ENCODE measurements around the gene SCRT2.
"Not testable (repeated sequence)": the region's sequence is repeated elsewhere in the genome, so short reads cannot be mapped to it uniquely, and the experiment has no call there.

SCRT2 gene

DNA sequence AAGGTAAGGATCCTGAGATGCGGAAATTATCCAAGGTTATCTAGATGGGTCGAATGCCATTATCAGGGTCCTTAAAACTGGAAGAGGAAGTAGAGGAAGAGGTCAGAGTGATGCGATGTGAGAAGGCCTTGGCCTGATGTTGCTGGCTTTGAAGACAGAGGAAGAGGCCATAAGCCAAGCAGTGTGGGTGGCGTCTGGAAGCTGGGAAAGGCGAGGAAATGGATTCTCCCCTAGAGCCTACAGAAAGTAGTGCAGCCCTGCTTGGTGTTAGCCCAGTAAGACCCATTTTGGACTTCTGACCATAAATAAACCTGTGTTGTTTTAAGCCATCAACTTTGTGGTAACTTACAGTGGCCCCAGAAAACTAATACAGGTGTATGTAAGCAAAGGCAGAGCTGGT is 24.6 kb downstream of the SCRT2 start:
- DNase-seq: no peak

DNA sequence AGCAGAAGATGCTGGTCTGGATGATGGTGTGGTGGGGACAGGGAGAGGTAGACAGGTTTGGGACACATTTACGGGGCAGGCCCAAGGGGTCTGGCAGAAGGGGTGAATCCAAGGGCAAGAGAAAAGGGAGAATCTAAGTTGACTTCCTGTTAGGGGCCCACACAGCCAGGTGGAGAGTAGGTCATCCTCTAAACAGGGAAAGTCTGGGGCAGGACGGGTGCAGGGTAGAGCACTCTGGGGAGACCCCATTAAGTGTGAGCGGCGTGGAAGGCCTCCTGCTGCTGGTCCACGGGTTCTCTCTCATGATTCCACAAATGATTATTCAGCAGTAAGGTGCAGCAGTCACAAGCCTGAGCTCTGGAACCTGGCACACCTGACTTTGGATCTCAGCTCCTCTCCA is 25.3 kb downstream of the SCRT2 start:
- no peak for DNase-seq

DNA sequence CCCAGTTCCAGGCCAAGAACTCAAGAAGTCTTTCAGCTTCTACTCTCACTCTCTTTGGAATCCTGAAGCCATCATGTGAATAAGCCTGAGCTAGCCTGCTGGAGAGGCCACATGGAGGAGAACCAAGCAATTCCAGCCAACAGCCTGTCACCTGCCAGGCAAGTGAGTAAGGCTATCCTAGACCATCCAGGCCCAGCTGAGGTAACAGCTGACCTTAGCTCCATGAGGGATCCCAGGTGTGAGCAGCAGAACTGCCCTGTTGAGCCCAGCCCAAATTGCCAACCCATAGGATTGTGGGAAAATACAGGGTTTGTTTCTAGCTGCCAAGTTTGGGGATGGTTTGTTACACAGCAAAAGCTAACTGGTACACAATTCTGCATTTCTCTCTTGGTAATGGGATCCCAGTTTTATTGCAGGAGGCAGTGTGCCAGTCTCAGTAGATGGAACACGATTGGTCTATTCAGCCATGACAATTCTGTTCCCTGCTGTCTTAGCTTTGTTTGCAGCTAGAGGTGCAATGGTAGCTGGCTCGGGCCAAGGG is 28.1 kb downstream of the SCRT2 start:
- no peak for DNase-seq

DNA sequence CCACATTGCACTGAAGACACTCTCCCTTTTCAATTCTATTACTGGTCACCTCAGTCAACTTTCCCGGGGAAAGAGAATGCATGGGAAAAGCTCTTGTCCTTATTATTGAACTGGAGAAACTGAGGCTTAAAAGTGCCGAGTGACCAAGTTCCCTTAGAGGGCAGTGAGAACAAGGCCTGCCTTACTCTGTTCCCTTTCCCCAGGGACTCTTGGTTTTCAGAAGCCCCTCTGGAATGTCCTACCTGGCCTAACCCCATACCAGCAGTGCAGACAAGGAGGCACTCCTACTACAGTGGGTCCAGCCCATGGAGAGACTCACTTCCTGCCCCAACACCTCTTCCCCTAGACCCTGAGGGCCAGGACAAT is 28.8 kb downstream of the SCRT2 start:
- no peak for DNase-seq

DNA sequence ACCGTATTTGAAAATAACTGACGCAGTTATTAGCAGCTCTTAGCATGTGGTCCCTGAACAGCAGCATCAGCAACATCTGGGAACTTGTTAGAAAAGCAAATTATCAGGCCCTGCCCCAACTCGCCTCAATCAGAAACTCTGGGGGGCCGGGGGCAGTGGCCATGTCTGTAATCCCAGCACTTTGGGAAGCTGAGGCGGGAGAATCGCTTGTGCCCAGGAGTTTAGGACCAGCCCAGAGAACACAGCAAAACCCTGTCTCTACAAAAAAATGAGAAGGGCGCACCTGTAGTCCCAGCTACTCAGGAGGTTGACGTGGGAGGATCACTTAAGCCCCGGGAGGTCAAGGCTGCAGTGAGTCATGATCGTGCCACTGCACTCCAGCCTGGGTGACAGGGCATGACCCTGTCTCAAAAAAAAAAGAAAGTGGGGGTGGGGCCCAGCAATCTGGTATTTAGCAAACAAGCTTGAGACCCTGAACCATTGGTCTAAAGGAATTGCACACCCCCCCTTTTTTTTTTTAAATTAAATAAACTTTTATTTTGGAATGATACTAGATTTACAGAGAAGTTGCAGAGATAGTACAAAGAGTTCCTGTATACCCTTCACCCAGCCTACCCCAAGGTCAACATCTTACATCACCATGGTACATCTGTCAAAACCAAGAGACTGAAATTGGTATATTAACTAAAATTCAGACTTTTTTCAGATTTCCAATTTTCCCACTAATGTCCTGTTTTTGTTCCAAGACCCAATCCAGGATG is 29.3 kb downstream of the SCRT2 start:
- DNase-seq: no peak

DNA sequence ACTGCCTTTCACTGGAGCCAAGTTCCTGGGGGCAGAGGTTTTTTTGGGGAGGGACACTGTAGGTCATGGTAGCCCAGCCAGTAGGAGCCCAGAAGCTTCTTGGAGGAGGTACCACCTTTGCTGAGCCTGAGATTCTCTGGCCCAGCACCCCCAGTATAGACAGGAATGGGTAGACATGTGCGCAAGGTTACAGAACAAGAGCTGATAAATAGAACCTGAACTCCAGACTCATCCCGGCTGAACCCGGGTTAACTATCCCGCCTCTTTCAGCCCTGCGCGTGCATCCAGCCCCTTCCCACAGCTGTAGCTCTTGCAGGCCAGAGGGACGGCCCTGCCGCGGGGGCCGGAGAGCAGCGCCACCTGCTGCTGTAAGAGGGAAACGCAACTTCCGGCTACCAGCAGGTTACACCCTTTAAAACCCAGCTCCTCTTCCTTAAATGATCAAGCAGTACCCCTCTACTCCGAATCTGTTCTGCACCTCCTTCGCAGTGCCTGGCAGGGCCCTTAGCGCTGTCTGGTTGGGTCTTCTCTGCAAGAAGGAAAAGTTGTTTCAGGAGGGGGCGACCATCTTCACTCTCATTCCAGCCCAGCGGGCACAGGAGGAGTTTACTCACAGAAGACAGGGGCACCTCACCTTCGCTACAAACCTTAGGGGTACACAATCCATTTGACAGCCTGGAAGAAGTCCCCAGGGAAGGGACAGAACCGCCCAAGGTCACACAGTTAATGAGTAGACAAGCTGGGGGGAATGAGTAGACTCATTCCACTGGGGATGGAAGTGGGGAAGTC is 30.1 kb downstream of the SCRT2 start:
- peak; percentile 23 for DNase-seq

DNA sequence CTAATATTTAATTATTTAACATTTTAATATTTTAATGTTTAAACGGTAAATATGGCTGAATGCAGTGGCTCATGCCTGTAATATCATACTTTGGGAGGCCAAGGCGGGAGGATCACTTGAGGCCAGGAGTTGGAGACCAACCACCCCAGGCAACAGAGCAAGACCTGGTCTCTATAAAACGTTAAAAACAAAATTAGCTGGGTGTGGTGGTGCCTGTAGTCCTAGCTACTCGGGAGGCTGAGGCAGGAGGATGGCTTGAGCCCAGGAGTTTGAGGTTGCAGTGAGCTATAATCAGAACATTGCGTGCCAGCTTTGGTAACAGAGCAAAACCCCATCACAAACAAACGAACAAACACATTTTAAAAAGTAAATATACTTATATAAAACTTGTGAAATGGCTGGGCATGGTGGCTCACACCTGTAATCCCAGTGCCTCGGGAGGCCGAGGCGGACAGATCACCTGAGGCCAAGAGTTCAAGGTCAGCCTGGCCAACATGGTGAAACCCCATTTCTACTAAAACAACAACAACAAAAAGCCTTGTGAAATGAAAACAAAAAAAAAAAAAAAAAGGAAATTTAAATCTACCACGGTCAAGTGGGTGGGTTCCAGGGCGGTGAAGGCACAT is 30.8 kb downstream of the SCRT2 start:
- no peak for DNase-seq

DNA sequence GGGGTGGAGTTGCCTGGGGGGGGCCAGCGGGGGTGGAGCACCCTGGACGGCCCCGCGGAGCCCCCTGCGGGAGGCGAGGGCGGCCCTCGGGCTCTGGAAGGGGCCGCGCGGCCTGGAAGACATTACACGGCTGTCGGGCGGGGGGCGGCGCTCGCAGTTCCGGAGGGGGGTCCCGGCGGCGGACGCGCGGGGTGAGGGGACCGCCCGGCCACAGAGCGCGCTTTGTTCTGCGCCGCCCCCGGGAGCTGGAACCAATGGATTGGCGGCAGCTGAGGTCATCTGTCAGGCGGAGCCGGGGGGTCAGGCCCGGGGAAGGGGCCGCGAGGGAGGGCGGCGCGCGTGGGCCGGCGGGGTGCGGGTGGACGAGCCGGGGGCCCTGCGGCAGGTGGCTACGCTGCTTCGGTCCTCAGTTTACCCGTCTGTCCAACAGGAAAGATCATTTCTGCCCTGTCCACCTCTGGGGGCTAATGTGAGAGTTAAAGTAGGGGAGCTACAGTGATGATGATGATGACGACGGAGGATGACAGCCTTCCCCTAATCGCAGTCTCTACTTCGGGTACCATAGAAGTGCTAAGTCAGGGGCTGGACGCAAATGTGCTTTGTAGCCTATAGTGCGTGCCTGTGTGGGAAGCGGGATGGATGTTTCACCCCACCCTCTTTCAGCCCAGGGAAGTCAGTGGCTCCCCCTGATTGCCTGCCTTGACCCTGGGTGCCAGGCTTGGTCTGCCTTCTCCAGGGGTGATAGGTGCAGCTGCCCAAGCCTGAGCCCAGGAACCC is 33.0 kb downstream of the SCRT2 start:
- DNase-seq: no peak

DNA sequence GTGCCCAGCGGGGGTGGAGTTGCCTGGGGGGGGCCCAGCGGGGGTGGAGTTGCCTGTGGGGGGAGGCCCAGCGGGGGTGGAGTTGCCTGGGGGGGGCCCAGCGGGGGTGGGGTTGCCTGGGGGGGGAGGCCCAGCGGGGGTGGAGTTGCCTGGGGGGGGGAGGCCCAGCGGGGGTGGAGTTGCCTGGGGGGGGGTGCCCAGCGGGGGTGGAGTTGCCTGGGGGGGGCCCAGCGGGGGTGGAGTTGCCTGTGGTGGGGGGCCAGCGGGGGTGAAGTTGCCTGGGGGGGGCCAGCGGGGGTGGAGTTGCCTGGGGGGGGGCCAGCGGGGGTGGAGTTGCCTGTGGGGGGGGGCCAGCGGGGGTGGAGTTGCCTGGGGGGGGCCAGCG is 33.6 kb downstream of the SCRT2 start:
- DNase-seq: not testable (repeated sequence)

DNA sequence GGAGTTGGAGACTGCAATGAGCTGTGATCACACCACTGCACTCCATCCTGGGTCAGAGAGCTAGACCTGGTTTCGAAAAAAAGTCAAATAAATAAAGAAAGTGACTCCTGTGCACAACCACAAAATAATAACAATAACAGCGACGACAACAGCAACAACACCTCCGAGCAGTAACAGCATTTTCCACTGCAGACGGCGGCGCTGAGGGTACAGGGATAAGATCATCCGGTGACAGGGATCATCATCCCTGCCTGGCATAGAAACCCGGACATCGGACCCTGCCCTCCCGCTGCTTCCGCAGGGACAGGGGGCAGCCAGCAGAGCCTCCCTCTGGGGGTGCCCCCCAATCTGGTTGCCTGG is 34.1 kb downstream of the SCRT2 start:
- DNase-seq: no peak

DNA sequence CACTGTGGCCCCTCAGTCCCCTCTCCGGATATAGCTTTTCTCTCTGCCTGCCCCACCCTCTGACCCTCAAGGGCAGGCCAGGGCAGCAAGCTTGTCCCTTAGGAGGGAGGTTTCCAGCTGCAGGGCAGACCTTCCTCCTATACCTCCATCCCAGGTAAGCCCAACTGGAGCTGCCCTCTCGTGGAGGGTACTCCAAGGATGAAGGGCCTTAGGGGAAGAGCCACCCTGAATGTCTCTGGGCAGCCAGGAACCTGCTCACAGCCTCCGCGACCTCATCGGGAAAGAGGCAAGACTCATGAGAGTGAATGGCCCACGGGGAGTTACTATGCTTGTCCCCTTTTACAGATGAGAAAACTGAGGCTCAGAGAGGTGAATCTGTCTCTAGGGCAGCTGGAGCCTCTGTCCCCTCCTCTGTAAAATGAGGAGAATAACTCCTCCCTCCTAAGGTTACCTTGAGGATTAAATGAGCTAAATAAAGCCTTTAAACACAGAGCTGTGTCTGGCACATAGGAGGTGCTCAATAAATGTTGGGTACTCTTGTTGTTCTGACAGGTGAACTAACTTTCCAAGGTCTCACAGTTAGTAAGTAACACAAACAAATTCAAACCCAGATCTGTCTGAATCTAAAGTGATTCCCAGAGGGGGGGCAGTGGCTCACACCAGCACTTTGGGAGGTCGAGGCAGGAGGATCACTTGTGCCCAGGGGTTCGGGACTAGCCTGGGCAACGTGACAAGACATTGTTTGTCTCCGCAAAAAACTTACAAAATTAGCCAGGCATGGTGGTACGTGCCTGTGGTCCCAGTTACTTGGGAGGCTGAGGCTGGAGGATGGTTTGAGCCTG is 34.7 kb downstream of the SCRT2 start:
- DNase-seq: no peak

DNA sequence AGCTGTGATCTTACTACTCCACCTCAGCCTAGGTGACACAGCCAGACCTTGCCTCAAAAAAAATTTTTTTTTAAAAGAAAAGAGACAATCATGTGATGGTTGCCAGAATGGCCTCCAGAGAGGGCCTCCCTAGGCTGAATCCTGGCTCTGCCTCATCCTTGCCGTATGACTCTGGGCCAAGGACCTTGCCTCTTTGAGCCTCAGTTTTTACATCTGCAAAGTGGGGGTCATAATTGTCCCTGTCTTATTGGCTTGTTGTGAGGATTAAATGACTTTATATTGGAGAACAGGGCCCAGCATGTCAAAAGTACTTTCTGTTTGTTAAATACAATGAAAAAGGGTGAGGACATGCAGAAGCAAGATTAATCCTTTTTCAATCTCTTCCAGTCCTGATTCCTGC is 37.0 kb downstream of the SCRT2 start:
- DNase-seq: no peak

DNA sequence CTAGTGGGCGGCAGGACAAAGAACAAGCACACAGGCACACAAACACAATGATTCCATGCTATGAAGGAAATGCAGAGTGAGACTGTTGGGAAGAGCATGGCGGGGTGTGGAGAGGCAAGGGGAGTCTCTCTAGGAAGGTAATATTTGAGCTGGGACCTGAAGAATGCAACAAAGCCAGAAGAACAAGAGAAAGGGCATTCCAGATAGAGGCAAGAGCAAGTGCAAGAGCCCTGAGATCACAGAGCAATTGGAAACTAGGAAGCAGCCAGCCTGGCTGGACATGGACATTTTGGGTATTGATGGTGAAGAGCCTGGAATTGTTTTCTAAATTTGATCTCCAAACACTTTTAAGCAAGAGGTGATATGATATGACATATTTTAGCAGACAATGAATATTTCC is 38.0 kb downstream of the SCRT2 start:
- DNase-seq: no peak

DNA sequence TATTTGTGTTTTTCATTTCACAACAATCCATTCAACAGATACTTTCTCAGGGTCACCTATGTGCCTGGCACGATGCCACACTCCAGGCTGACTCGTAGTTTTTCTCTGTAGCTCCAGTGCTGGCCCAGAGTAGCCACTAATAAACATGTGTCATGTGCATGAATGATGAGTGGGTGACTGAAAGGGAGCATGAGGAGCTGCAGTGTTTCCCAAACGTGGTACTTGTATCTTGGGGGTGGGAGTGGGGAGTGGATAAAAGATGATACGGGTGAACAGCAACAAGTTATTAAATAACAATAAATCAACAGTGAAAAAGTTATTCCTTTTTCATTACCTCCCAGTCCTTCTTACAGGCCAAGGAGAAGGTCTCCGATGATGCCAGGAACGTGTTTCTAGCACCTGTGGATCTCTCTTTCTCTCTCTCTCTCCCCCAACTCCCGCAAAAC is 39.7 kb downstream of the SCRT2 start:
- DNase-seq: no peak

DNA sequence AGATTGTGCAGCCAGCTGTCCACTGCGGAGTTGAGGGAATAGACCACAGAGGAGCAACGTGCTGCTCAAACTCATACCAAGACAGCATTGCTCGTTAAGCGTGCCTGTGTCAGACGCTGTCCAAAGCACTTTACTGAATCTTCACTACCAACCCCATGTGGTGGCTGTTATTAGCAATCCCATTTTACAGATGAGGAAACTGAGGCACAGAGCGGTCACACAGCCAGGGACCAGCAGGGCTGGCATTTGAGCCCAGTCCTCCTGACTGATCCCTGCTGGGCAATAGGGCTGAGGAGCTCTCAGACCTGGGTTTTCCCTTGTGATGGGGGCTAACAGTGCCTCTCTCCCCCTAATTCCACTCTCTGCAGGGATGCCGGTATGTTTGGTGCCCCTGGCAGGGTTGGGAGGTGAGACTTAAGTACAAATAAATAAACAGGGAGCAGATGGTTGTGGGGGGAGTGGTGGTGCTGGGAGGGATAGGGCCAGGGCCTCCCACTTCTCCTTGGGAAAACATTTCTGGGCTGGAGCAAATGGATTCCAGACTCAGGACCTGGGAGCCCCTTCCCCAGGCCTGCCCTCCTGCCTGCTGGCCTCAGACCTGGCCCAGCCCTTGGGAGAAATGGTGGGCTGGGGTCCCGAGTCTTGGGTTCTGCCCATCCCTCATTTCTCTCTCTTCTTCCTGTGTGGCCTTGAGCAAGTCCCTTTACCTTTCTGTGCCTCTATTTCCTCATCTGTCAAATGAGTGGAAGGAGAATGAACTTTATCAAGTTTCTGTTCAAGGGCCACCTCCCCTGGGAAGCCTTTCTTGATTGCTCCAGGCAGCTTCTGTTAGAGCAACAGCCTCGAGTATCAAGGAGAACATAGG is 40.3 kb downstream of the SCRT2 start:
- no peak for DNase-seq

DNA sequence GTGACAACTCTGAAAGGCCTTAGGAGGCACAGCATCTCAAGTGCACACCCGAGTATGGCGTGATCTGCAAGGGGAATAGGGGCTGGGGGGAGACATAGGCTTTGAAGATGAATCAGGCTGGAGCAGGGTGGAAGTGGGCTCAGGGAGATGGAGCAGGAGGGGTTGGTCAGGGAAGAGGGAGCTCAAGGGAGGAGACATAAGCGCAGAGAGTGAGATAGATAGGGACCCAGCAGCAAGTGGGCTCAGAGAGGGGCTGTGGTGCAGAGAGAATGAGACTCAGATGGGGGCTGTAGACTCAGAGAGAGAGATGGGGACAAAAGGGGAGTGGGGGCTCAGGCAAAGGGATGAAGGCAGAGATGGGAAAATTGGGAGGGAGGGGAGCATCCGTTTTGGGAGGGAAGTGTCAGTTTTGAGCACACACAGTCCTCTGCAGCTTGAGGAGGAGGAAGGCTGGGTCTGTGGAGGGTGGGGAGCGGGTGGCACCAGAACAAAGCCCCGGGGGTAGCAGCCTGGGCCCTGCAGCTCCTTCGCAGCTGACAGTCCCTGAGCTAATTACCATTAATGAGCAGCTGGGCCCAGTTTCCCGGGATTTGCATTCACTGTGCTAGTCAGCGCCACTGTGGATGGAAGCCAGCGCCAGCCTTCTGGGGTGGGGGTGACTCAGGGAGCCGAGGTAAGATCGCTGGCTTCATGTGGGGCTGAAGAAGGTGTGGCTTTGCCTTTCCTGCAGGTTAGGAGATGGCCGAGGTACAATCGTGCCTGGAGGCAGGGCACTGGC is 41.3 kb downstream of the SCRT2 start:
- DNase-seq: no peak

DNA sequence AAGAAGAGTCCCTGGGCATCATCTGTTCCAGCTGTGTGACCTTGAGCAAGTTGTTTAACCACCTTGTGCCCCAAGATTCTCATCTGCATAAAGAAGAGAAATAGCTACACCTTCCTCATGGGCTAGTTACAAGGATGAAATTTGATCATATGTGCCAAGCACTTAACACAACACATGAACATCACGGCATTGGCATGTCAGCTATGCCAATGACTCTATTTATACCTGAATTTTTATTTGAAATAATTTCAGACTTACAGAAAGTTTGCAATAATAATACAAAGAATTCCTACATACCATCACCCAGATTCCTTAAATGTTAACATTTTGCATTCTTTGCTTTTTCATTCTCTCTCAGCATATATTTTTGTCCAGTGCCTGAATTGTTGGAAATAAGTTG is 44.5 kb downstream of the SCRT2 start:
- no peak for DNase-seq

DNA sequence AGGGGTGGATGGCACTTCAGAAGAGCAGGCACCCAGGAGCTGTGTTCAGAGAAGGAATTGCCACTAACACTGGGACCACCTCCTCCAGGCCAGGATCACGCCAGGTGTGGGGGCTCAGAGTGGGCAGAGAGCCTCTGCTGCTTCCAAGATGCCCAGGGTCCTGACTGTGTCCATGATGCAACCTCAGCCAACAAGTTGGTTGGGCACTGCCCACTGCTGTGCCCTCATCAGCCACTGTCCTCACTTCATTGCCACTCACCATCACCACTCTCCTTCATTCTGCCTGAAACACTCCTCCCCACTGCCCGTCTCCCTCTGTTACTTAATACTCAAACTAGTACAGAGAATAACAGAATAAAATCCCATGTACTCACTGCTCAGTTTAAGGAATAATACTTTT is 49.0 kb downstream of the SCRT2 start:
- no peak for DNase-seq

DNA sequence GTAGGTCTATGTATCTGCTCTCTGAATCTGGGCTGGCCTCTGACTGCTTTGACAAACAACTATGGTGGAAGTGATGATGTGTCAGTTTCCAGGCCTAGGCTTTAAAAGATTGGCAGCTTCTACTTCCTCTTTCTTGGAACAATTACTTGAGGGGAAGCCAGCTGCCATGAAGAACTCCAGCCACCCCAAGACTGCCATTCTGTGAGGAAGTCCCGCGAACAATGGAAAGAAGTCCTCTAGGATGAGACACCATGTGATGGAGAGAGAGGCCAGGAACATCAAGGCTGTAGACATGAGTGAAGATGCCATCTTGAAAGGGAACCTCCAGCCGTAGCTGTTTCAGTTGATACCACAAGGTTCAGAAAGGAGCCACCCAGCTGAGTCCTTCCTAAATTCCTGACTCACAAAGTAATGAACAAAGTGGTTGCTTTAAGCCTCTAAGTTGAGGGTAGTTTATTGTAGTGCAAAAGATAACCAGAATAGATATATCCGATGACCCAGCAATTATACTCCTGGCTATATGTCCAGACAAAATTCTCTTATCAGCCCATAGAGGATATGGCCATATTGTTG is 50.2 kb downstream of the SCRT2 start:
- DNase-seq: no peak

DNA sequence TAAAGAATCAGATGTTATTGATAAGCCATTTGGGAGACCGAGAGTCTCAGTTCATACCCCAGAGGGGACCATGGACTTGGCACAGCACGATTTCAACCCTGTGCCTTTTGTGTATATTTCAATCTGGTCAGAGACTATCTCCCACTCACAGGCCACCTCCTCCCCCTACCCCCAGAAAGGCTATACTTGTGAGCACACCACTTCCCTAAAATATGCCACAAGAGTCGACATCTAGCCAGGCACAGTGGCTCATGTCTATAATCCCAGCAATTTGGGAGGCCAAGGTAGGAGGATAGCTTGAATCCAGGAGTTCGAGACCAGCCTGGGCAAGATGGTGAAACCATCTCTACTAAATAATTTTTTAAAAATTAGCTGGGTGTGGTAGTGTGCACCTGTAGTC is 51.9 kb downstream of the SCRT2 start:
- no peak for DNase-seq

All from NCI-H774 (cell line).